HEK293 (cell line): ENCODE results near the gene PCBD2.

Experiments
- CTCF ChIA-PET: fragments of 350-600 bp; formaldehyde crosslinking; extraction: SDS; loops from one replicate; lab custom pipeline; 2021; ENCODE audit warnings: antibody characterized with exemption; lab: Yijun Ruan, JAX
- POLR2A ChIA-PET: fragments of 300-600 bp; formaldehyde crosslinking; extraction: SDS; loops from one replicate; lab custom pipeline; 2020; ENCODE audit warnings: antibody characterized with exemption, inconsistent platforms; lab: Yijun Ruan, JAX
- H3K27ac ChIP-seq: fragments of 200-500 bp; sonication (Bioruptor generic); 2 replicates; pipeline ENCODE4 v1.5.1; 2014; ENCODE audit warnings: low read depth, low read length, control low read depth, inconsistent platforms; ENCODE audit errors: extremely low read depth
- H3K36me3 ChIP-seq, 2 experiments: fragments of 200-500 bp in 1 of 2; sonication (Bioruptor generic) in 1 of 2; 1 replicate in 1 of 2; 2 replicates in 1 of 2; pipeline ENCODE4 v1.5.1; 2014 to 2017; ENCODE audit warnings: inconsistent platforms in 2 of 2, low read length in 2 of 2; ENCODE audit not compliant: control insufficient read depth in 2 of 2, insufficient read depth in 1 of 2
- H3K4me1 ChIP-seq: fragments of 200-500 bp; sonication (Bioruptor generic); 2 replicates; pipeline ENCODE4 v1.5.1; 2014; ENCODE audit warnings: mild to moderate bottlenecking, low read length, inconsistent platforms; ENCODE audit not compliant: control insufficient read depth, insufficient read depth
- H3K4me3 ChIP-seq: 2 replicates; pipeline ENCODE4 v1.5.1; 2011; ENCODE audit warnings: low read depth, mild to moderate bottlenecking, control low read depth, low read length, moderate library complexity
- H3K9me3 ChIP-seq: fragments of 200-500 bp; sonication (Bioruptor generic); 2 replicates; pipeline ENCODE4 v1.5.1; 2014; ENCODE audit warnings: low read depth, low read length, inconsistent platforms; ENCODE audit not compliant: control insufficient read depth, insufficient read depth
- EGR2 ChIP-seq: fragments of 450-650 bp; formaldehyde crosslinking; IDR thresholded peaks from 2 replicates; pipeline ENCODE4 v1.5.1; 2016; ENCODE audit warnings: low read depth, missing biosample characterization, missing genetic modification characterization
- FEZF1 ChIP-seq: fragments of 450-650 bp; formaldehyde crosslinking; IDR thresholded peaks from 2 replicates; pipeline ENCODE4 v1.5.1; 2016; ENCODE audit warnings: missing biosample characterization, missing genetic modification characterization
- HOXC10 ChIP-seq: sonication (generic); formaldehyde crosslinking; IDR thresholded peaks from 2 replicates; pipeline ENCODE4 v1.8.1; 2023; ENCODE audit warnings: mild to moderate bottlenecking, missing genetic modification reagents
- REPIN1 ChIP-seq: fragments of 450-650 bp; formaldehyde crosslinking; IDR thresholded peaks from 2 replicates; pipeline ENCODE4 v1.5.1; 2017; ENCODE audit warnings: missing biosample characterization, missing genetic modification characterization, low read depth
- YY1 ChIP-seq: fragments of 450-650 bp; formaldehyde crosslinking; IDR thresholded peaks from 2 replicates; pipeline ENCODE4 v1.5.1; 2018; ENCODE audit warnings: missing biosample characterization, missing genetic modification characterization
- YY2 ChIP-seq: fragments of 450-650 bp; formaldehyde crosslinking; IDR thresholded peaks from 2 replicates; pipeline ENCODE4 v1.5.1; 2016; ENCODE audit warnings: missing biosample characterization, missing genetic modification characterization
- ZBTB7A ChIP-seq: fragments of 450-650 bp; formaldehyde crosslinking; IDR thresholded peaks from 2 replicates; pipeline ENCODE4 v1.5.1; 2016; ENCODE audit warnings: low read depth, missing biosample characterization, missing genetic modification characterization
- ZNF138 ChIP-seq: fragments of 450-650 bp; formaldehyde crosslinking; IDR thresholded peaks from 2 replicates; pipeline ENCODE4 v1.5.1; 2016; ENCODE audit warnings: missing biosample characterization, missing genetic modification characterization, borderline replicate concordance
- ZNF146 ChIP-seq: fragments of 450-650 bp; formaldehyde crosslinking; IDR thresholded peaks from 2 replicates; pipeline ENCODE4 v1.5.1; 2016; ENCODE audit warnings: missing biosample characterization, missing genetic modification characterization
- ZNF214 ChIP-seq: fragments of 450-650 bp; formaldehyde crosslinking; IDR thresholded peaks from 2 replicates; pipeline ENCODE4 v1.5.1; 2017; ENCODE audit warnings: missing biosample characterization, mild to moderate bottlenecking, missing genetic modification characterization, borderline replicate concordance
- ZNF23 ChIP-seq: fragments of 450-650 bp; formaldehyde crosslinking; IDR thresholded peaks from 2 replicates; pipeline ENCODE4 v1.5.1; 2016; ENCODE audit warnings: missing biosample characterization, missing genetic modification characterization, borderline replicate concordance
- ZNF302 ChIP-seq: fragments of 450-650 bp; formaldehyde crosslinking; IDR thresholded peaks from 2 replicates; pipeline ENCODE4 v1.5.1; 2016; ENCODE audit warnings: missing biosample characterization, missing genetic modification characterization, low read depth
- ZNF335 ChIP-seq: fragments of 450-650 bp; formaldehyde crosslinking; conservative IDR thresholded peaks from 2 replicates; pipeline ENCODE4 v1.5.1; 2016; ENCODE audit warnings: missing biosample characterization, missing genetic modification characterization
- ZNF473 ChIP-seq: fragments of 450-650 bp; formaldehyde crosslinking; IDR thresholded peaks from 2 replicates; pipeline ENCODE4 v1.5.1; 2017; ENCODE audit warnings: missing biosample characterization, missing genetic modification characterization
- ZNF549 ChIP-seq: fragments of 450-650 bp; IDR thresholded peaks from 2 replicates; pipeline ENCODE4 v1.5.1; 2018; ENCODE audit warnings: missing biosample characterization, missing genetic modification characterization, mild to moderate bottlenecking, inconsistent platforms, moderate library complexity
- ZNF660 ChIP-seq: fragments of 450-650 bp; IDR thresholded peaks from 2 replicates; pipeline ENCODE4 v1.5.1; 2018; ENCODE audit warnings: missing biosample characterization, mild to moderate bottlenecking, missing genetic modification characterization
- ZNF785 ChIP-seq: fragments of 450-650 bp; formaldehyde crosslinking; IDR thresholded peaks from 2 replicates; pipeline ENCODE4 v1.5.1; 2016; ENCODE audit warnings: missing biosample characterization, missing genetic modification characterization
- TF ChIP-seq, protein P1 (sequence below): fragments of 450-650 bp; formaldehyde crosslinking; conservative IDR thresholded peaks from 2 replicates; pipeline ENCODE4 v1.5.1; 2016; ENCODE audit warnings: low read depth, missing biosample characterization, missing genetic modification characterization
- TF ChIP-seq, protein P2 (sequence below): fragments of 450-650 bp; formaldehyde crosslinking; IDR thresholded peaks from 2 replicates; pipeline ENCODE4 v1.5.1; 2016; ENCODE audit warnings: missing biosample characterization, missing genetic modification characterization
- TF ChIP-seq, protein P3 (sequence below): fragments of 450-650 bp; formaldehyde crosslinking; IDR thresholded peaks from 2 replicates; pipeline ENCODE4 v1.5.1; 2016; ENCODE audit warnings: missing biosample characterization, missing genetic modification characterization
- TF ChIP-seq, protein P4 (sequence below): fragments of 450-650 bp; formaldehyde crosslinking; IDR thresholded peaks from 2 replicates; pipeline ENCODE4 v1.5.1; 2016; ENCODE audit warnings: missing biosample characterization, missing genetic modification characterization
- TF ChIP-seq, protein P5 (sequence below): fragments of 450-650 bp; formaldehyde crosslinking; IDR thresholded peaks from 2 replicates; pipeline ENCODE4 v1.5.1; 2017; ENCODE audit warnings: missing biosample characterization, mild to moderate bottlenecking, missing genetic modification characterization, moderate library complexity

PCBD2 gene

DNA sequence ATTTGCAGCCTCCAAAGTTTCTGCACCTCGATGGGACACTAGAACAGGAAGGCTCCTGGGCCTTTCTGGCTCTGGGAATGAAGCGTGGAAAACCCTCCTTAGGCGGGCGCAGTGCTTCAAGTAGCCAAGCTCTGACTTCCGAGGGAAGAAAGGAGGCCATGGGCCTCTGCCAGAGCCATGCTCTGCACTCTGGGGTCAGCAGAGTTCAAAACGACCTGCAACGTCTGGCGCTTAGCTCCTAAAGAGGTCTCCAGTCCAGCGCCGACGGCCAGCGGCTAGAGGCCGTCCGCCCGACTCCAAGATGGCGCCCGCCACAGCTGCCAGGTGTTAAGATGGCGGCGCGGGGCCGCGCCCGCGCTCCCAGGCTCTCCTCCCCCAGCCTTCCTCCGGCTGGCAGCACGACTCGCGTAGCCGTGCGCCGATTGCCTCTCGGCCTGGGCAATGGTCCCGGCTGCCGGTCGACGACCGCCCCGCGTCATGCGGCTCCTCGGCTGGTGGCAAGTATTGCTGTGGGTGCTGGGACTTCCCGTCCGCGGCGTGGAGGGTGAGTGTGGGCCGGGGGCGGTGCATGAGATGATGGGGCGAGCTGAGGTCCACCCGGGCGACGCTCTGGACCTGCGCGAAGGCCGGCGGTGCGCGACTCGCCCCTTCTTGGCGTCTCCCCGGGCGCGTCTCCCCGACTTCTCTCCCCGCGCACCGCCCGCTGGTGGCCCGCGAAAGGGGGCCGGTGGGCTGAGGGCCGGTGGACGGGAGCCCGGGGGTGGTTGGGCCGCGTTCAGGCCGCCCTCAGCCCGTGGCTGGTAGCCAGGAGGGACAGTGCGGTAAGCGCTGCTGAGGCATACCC, 30.7 kb upstream of the PCBD2 start, which contains the start of gene TXNDC15:
TSS of gene TXNDC15 (plus strand) at position 385 of the 844 bp plus-strand sequence. CDS start at position 442, 57 bp downstream.
- POLR2A ChIA-PET: interaction anchor here (0.7 to 2.7 kb wide), 8 partner anchors 9 to 320 kb away, joined by 3 to 17 read pairs (median 4); partner anchors contain the start of genes C5orf24 and PCBD2
- TF ChIP-seq YY2 (tag by site-specific recombination): peak; percentile 96
- peak; percentile 99 for TF ChIP-seq YY1 (tag by site-specific recombination)
- no peak; the same call in 1 of the 2 replicates for TF ChIP-seq REPIN1 (tag by site-specific recombination)
- TF ChIP-seq ZNF785 (tag by site-specific recombination): no peak
- TF ChIP-seq ZNF335 (tag by site-specific recombination): peak; percentile 84
- no peak for TF ChIP-seq HOXC10
- no peak for TF ChIP-seq ZNF473 (tag by site-specific recombination)
- TF ChIP-seq ZNF549 (tag by site-specific recombination): no peak
- no peak for TF ChIP-seq ZNF138 (tag by site-specific recombination)
- peak; percentile 76 for TF ChIP-seq ZNF660 (tag by site-specific recombination)
- no peak for TF ChIP-seq ZNF214
- TF ChIP-seq, protein P1, sequence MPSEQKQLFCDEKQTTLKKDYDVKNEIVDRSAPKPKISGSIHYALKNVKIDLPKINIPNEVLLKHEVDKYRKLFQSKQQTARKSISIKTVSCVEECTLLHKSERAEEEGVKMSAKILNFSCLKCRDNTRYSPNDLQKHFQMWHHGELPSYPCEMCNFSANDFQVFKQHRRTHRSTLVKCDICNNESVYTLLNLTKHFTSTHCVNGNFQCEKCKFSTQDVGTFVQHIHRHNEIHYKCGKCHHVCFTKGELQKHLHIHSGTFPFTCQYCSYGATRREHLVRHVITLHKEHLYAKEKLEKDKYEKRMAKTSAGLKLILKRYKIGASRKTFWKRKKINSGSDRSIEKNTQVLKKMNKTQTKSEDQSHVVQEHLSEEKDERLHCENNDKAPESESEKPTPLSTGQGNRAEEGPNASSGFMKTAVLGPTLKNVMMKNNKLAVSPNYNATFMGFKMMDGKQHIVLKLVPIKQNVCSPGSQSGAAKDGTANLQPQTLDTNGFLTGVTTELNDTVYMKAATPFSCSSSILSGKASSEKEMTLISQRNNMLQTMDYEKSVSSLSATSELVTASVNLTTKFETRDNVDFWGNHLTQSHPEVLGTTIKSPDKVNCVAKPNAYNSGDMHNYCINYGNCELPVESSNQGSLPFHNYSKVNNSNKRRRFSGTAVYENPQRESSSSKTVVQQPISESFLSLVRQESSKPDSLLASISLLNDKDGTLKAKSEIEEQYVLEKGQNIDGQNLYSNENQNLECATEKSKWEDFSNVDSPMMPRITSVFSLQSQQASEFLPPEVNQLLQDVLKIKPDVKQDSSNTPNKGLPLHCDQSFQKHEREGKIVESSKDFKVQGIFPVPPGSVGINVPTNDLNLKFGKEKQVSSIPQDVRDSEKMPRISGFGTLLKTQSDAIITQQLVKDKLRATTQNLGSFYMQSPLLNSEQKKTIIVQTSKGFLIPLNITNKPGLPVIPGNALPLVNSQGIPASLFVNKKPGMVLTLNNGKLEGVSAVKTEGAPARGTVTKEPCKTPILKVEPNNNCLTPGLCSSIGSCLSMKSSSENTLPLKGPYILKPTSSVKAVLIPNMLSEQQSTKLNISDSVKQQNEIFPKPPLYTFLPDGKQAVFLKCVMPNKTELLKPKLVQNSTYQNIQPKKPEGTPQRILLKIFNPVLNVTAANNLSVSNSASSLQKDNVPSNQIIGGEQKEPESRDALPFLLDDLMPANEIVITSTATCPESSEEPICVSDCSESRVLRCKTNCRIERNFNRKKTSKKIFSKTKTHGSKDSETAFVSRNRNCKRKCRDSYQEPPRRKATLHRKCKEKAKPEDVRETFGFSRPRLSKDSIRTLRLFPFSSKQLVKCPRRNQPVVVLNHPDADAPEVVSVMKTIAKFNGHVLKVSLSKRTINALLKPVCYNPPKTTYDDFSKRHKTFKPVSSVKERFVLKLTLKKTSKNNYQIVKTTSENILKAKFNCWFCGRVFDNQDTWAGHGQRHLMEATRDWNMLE (tag by site-specific recombination): peak; percentile 64
- peak; percentile 12; the same call in 1 of the 2 replicates for TF ChIP-seq FEZF1 (tag by site-specific recombination)
- TF ChIP-seq EGR2 (tag by site-specific recombination): peak; percentile 79
- no peak for TF ChIP-seq ZNF302
- peak; percentile 91; the same call in 1 of the 2 replicates for TF ChIP-seq ZBTB7A (tag by site-specific recombination)
- TF ChIP-seq, protein P2, sequence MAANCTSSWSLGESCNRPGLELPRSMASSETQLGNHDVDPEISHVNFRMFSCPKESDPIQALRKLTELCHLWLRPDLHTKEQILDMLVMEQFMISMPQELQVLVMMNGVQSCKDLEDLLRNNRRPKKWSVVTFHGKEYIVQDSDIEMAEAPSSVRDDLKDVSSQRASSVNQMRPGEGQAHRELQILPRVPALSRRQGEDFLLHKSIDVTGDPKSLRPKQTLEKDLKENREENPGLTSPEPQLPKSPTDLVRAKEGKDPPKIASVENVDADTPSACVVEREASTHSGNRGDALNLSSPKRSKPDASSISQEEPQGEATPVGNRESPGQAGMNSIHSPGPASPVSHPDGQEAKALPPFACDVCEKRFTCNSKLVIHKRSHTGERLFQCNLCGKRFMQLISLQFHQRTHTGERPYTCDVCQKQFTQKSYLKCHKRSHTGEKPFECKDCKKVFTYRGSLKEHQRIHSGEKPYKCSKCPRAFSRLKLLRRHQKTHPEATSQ (tag by site-specific recombination): peak; percentile 83
- TF ChIP-seq, protein P3, sequence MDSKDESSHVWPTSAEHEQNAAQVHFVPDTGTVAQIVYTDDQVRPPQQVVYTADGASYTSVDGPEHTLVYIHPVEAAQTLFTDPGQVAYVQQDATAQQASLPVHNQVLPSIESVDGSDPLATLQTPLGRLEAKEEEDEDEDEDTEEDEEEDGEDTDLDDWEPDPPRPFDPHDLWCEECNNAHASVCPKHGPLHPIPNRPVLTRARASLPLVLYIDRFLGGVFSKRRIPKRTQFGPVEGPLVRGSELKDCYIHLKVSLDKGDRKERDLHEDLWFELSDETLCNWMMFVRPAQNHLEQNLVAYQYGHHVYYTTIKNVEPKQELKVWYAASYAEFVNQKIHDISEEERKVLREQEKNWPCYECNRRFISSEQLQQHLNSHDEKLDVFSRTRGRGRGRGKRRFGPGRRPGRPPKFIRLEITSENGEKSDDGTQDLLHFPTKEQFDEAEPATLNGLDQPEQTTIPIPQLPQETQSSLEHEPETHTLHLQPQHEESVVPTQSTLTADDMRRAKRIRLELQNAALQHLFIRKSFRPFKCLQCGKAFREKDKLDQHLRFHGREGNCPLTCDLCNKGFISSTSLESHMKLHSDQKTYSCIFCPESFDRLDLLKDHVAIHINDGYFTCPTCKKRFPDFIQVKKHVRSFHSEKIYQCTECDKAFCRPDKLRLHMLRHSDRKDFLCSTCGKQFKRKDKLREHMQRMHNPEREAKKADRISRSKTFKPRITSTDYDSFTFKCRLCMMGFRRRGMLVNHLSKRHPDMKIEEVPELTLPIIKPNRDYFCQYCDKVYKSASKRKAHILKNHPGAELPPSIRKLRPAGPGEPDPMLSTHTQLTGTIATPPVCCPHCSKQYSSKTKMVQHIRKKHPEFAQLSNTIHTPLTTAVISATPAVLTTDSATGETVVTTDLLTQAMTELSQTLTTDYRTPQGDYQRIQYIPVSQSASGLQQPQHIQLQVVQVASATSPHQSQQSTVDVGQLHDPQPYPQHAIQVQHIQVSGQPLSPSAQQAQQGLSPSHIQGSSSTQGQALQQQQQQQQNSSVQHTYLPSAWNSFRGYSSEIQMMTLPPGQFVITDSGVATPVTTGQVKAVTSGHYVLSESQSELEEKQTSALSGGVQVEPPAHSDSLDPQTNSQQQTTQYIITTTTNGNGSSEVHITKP (tag by site-specific recombination): peak; percentile 29; the same call in 1 of the 2 replicates
- peak; percentile 52; the same call in 1 of the 2 replicates for TF ChIP-seq ZNF146 (tag by site-specific recombination)
- TF ChIP-seq, protein P4, sequence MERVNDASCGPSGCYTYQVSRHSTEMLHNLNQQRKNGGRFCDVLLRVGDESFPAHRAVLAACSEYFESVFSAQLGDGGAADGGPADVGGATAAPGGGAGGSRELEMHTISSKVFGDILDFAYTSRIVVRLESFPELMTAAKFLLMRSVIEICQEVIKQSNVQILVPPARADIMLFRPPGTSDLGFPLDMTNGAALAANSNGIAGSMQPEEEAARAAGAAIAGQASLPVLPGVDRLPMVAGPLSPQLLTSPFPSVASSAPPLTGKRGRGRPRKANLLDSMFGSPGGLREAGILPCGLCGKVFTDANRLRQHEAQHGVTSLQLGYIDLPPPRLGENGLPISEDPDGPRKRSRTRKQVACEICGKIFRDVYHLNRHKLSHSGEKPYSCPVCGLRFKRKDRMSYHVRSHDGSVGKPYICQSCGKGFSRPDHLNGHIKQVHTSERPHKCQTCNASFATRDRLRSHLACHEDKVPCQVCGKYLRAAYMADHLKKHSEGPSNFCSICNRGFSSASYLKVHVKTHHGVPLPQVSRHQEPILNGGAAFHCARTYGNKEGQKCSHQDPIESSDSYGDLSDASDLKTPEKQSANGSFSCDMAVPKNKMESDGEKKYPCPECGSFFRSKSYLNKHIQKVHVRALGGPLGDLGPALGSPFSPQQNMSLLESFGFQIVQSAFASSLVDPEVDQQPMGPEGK (tag by site-specific recombination): peak; percentile 96
- TF ChIP-seq, protein P5, sequence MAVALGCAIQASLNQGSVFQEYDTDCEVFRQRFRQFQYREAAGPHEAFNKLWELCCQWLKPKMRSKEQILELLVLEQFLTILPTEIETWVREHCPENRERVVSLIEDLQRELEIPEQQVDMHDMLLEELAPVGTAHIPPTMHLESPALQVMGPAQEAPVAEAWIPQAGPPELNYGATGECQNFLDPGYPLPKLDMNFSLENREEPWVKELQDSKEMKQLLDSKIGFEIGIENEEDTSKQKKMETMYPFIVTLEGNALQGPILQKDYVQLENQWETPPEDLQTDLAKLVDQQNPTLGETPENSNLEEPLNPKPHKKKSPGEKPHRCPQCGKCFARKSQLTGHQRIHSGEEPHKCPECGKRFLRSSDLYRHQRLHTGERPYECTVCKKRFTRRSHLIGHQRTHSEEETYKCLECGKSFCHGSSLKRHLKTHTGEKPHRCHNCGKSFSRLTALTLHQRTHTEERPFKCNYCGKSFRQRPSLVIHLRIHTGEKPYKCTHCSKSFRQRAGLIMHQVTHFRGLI: no peak; the same call in 1 of the 2 replicates
- 0 out of 2 replicates have a peak, but pooled peaks have one; percentile 18 for TF ChIP-seq ZNF23

More for the DNA sequence above, 30.7 kb upstream of the PCBD2 start, which contains the start of gene TXNDC15:
- Histone ChIP-seq H3K4me3 (peak within 1 kb of the TSS; percentile 93), H3K36me3 (peaks cover 0 to 13% of the 10 kb centered on the region in 2 experiments; a peak in 1 of 3 replicates), H3K9me3 (no peaks in the 10 kb centered on the region), H3K4me1 (no peaks in the 10 kb centered on the region; the same call in 1 of the 2 replicates), H3K27ac (peak within 1 kb of the TSS; percentile 92)
- CTCF ChIA-PET: interaction anchor here (0.6 to 0.7 kb wide), 2 partner anchors 136 to 287 kb away, joined by 3 to 4 read pairs; partner anchors contain the start of gene CAMLG
